GM12878 (cell line): Measurements from ENCODE around the gene CFAP299. TPM values are rescaled to one million over a fixed set of nuclear protein-coding genes. Genes with fewer than 3 reads are reported as not detected.

Experiments
- ATAC-seq: fragments of 200-7000 bp; cut with Tn5 transposase; 3 replicates; pipeline ENCODE4 v1.9.1; 2020; ENCODE audit warnings: mild to moderate bottlenecking, moderate library complexity
- BruUV-seq: library from RNA; stranded (reverse); fragments of 400-500 nt; replicated peaks from 2 replicates; lab custom pipeline; 2021; lab: Mats Ljungman, UMichigan
- CTCF ChIA-PET: fragments of 300-600 bp; sonication (Branson Sonifier 250); formaldehyde crosslinking; extraction: SDS; loops from one replicate; lab custom pipeline; 2021; ENCODE audit warnings: inconsistent platforms; lab: Yijun Ruan, JAX
- POLR2A ChIA-PET: fragments of 350-600 bp; formaldehyde crosslinking; extraction: SDS; loops from one replicate; lab custom pipeline; 2021; ENCODE audit warnings: inconsistent platforms; lab: Charles Lee
- RAD21 ChIA-PET: fragments of 300-600 bp; sonication (Branson Sonifier 250); formaldehyde crosslinking; loops from one replicate; lab custom pipeline; 2023; ENCODE audit warnings: antibody characterized with exemption; ENCODE audit not compliant: unreplicated experiment; lab: Charles Lee
- SMC1A ChIA-PET: fragments of 300-600 bp; sonication (Branson Sonifier 250); formaldehyde crosslinking; loops from one replicate; lab custom pipeline; 2023; ENCODE audit not compliant: unreplicated experiment, uncharacterized antibody; lab: Charles Lee
- DNase-seq: peaks from one replicate; pipeline ENCODE4 v3.0.0-alpha.2; 2011; ENCODE audit warnings: low read depth, low spot score
- FAIRE-seq: peaks from 3 replicates; lab custom pipeline; 2011; peaks lifted over from hg19 to GRCh38; lab: Jason Lieb, UNC
- H2AFZ ChIP-seq: 2 replicates; pipeline ENCODE4 v1.6.0; 2011; ENCODE audit warnings: low read depth, low read length, control low read depth; ENCODE audit not compliant: control insufficient read depth
- H3K27ac ChIP-seq: 2 replicates; pipeline ENCODE4 v1.5.1; 2011; ENCODE audit warnings: control low read depth; ENCODE audit not compliant: control insufficient read depth, insufficient read depth
- H3K27me3 ChIP-seq, 2 experiments: replicated peaks in 1 of 2; 2 replicates each; pipeline versions ENCODE4 v1.6.0 to v1.6.1; 2011; ENCODE audit warnings: low read length in 1 of 2; ENCODE audit not compliant: control insufficient read depth in 2 of 2, insufficient read depth in 2 of 2
- H3K36me3 ChIP-seq, 2 experiments: 2 replicates each; pipeline ENCODE4 v1.5.1; 2011; ENCODE audit warnings: low read length in 1 of 2; ENCODE audit not compliant: control insufficient read depth in 2 of 2, insufficient read depth in 2 of 2
- H3K4me1 ChIP-seq: 2 replicates; pipeline ENCODE4 v1.6.1; 2011; ENCODE audit warnings: mild to moderate bottlenecking, low read length, moderate library complexity, mixed read lengths; ENCODE audit not compliant: control insufficient read depth, insufficient read depth
- H3K4me2 ChIP-seq: 2 replicates; pipeline ENCODE4 v1.6.0; 2011; ENCODE audit warnings: control low read depth; ENCODE audit not compliant: control insufficient read depth, insufficient read depth
- H3K4me3 ChIP-seq: fragments of 200-600 bp; sonication (generic); 2 replicates; pipeline ENCODE4 v1.5.1; 2016
- H3K79me2 ChIP-seq: 2 replicates; pipeline ENCODE4 v1.6.0; 2011; ENCODE audit warnings: low read length; ENCODE audit not compliant: control insufficient read depth, insufficient read depth
- H3K9ac ChIP-seq: 2 replicates; pipeline ENCODE4 v1.8.0; 2011; ENCODE audit warnings: low read length, control low read depth, mixed read lengths; ENCODE audit not compliant: control insufficient read depth, insufficient read depth
- H3K9me3 ChIP-seq: replicated peaks from 3 replicates; pipeline ENCODE4 v1.5.1; 2011; ENCODE audit warnings: mild to moderate bottlenecking, low read length; ENCODE audit not compliant: control insufficient read depth, insufficient read depth
- H4K20me1 ChIP-seq: 2 replicates; pipeline ENCODE4 v1.6.0; 2011; ENCODE audit not compliant: control insufficient read depth, insufficient read depth
- BCL11A ChIP-seq: IDR thresholded peaks from 2 replicates; pipeline ENCODE4 v1.6.1; 2011; ENCODE audit warnings: low read depth, low read length
- CHD4 ChIP-seq: fragments of 200-600 bp; sonication (generic); IDR thresholded peaks from 2 replicates; pipeline ENCODE4 v1.6.1; 2016; ENCODE audit warnings: mild to moderate bottlenecking
- EED ChIP-seq: sonication (generic); IDR thresholded peaks from 2 replicates; pipeline ENCODE4 v1.6.1; 2016; ENCODE audit warnings: antibody characterized with exemption, low read depth
- HDGF ChIP-seq: fragments of 450-650 bp; IDR thresholded peaks from 2 replicates; pipeline ENCODE4 v1.6.1; 2016; ENCODE audit warnings: antibody characterized with exemption
- IKZF2 ChIP-seq, 2 experiments: fragments of 450-650 bp; IDR thresholded peaks; 2 replicates each; pipeline ENCODE4 v1.6.1; 2017; ENCODE audit warnings: mild to moderate bottlenecking in 2 of 2, moderate library complexity in 2 of 2
- SPI1 ChIP-seq: IDR thresholded peaks from 2 replicates; pipeline ENCODE4 v1.6.1; 2011; ENCODE audit warnings: low read depth, mild to moderate bottlenecking, low read length, moderate library complexity, borderline replicate concordance; ENCODE audit not compliant: insufficient read depth
- WGBS: methylation state at CpG from one replicate; pipeline ENCODE4 v1.1.6; 2016; ENCODE audit warnings: low lambda C conversion rate; ENCODE audit not compliant: insufficient replicate concordance, insufficient coverage; ENCODE audit errors: missing lambda C conversion rate; 5-methylcytosine and 5-hydroxymethylcytosine counted together
- in situ Hi-C: fragments of 300-500 bp; cut with MboI; formaldehyde crosslinking; loops from 9 replicates; pipeline ENCODE4 v1.14.3; 2018; ENCODE audit warnings: mixed read lengths
- intact Hi-C: fragments of 100-400 bp; cut with micrococcal nuclease; formaldehyde crosslinking; loops from one replicate; pipeline ENCODE4 v1.14.2; 2022; ENCODE audit not compliant: unreplicated experiment
- polyA plus RNA-seq, 11 experiments: library from polyadenylated mRNA; depleted of rRNA in 4 of 11; unstranded in 6 of 11; stranded (reverse) in 5 of 11; fragments of >200 nt; fragmentation: Nextera tagmentation in 4 of 11; fragmentation: Illumina TruSeq in 1 of 11; extraction: Ambion mirVana in 4 of 11; extraction: Trizol in 1 of 11; gene quantifications; 1 replicate in 1 of 11; 2 replicates in 10 of 11; pipeline versions ENCODE4 v1.2.1 to v1.2.3, GENCODE V29; 2011 to 2016; ENCODE audit warnings: inconsistent platforms in 2 of 11, missing spikeins in 2 of 11, low read depth in 1 of 11
- total RNA-seq, 4 experiments: library from RNA; depleted of rRNA in 3 of 4; stranded (reverse); fragments of >200 nt in 3 of 4; fragmentation: Illumina TruSeq in 1 of 4; extraction: Trizol in 1 of 4; gene quantifications; 2 replicates each; pipeline versions ENCODE4 v1.2.1 to v1.2.3, GENCODE V29; 2013 to 2021

The CFAP299 gene
- total and polyA plus RNA-seq, 10 of the 15 experiments (the other 5 are each of a cell fraction or from before 2014, with no cell fraction given), result 0.06 to 0.34 TPM; not detected in 8

GRCh38 chr4:80521438-80521837 lies 185.9 kb downstream of the CFAP299 start:
- Histone ChIP-seq H3K4me2 (no peak overlapping the region), H3K4me3 (no peak overlapping the region), H3K9me3 (no peaks in the 10 kb centered on the region), H3K4me1 (no peaks in the 10 kb centered on the region), H3K36me3 (no peaks in the 10 kb centered on the region), H2AFZ (no peak overlapping the region), H3K27ac (no peak overlapping the region), H3K27me3 (no peaks in the 10 kb centered on the region), H4K20me1 (no peaks in the 10 kb centered on the region), H3K9ac (no peak overlapping the region), H3K79me2 (no peaks in the 10 kb centered on the region)
- RAD21 ChIA-PET, result no interaction called here
- TF ChIP-seq BCL11A (no peak), SPI1 (peak; percentile 84; the same call in 1 of the 2 replicates), IKZF2 (IDR thresholded peaks at IDR 0.05) (peak; percentile 26 to 29; a peak in 2 of 4 replicates)
- SMC1A ChIA-PET, result interaction anchor here (0.6 kb wide), 1 partner anchor 47 kb away, joined by 3 read pairs; no protein-coding TSS in a partner anchor
- WGBS, result 37% methylated on average over 1 of the region's 1 CpG
- POLR2A ChIA-PET, result no interaction called here
- FAIRE-seq (no peak), ATAC-seq (peak; percentile 85), DNase-seq (no peak)
- intact Hi-C loops (no loop called here), in situ Hi-C loops (no loop called here)
- BruUV-seq, result no TSS peak
- CTCF ChIA-PET, result no interaction called here

- SMC1A ChIA-PET, result interaction anchor here (1.7 kb wide), 1 partner anchor 18 kb away, joined by 3 read pairs; no protein-coding TSS in a partner anchor
- BruUV-seq, result no TSS peak
- FAIRE-seq, result no peak
- no peak for TF ChIP-seq CHD4
- no peak for TF ChIP-seq HDGF
- no peak for TF ChIP-seq EED
- CTCF ChIA-PET, result no interaction called here
- no peaks in the 10 kb centered on the region for H4K20me1 ChIP-seq
- RAD21 ChIA-PET, result no interaction called here
- no peaks in the 10 kb centered on the region; a peak in 1 of 4 replicates for H3K27me3 ChIP-seq
- H3K4me2 ChIP-seq, result no peak overlapping the region
- H3K9me3 ChIP-seq, result no peaks in the 10 kb centered on the region
- H3K36me3 ChIP-seq, result no peaks in the 10 kb centered on the region
- POLR2A ChIA-PET, result no interaction called here
- H3K4me3 ChIP-seq, result no peak overlapping the region
- in situ Hi-C loops (no loop called here), intact Hi-C loops (no loop called here)
- H2AFZ ChIP-seq, result no peak overlapping the region
- H3K4me1 ChIP-seq, result no peaks in the 10 kb centered on the region
- WGBS, result 3% methylated on average over 2 of the region's 2 CpGs
- no peak overlapping the region for H3K9ac ChIP-seq
- no peak for DNase-seq
- H3K79me2 ChIP-seq, result no peaks in the 10 kb centered on the region
- no peak for ATAC-seq
- no peak overlapping the region for H3K27ac ChIP-seq
These were observed 191.2 kb downstream of the CFAP299 start for GRCh38 chr4:80526697-80527096.
